ENCODE data around the gene TAS1R2. TPM values are rescaled to one million over a fixed set of nuclear protein-coding genes. Genes with fewer than 3 reads are reported as not detected.

TAS1R2 gene
- total RNA-seq (not detected), polyA plus RNA-seq (ENCODE audit: insufficient read length in 2 of 2) (not detected)
- long read RNA-seq, donor 1: 0 reads
- long read RNA-seq, donor 2: 0 reads
- long read RNA-seq, donor 3: 0 reads
- long read RNA-seq, donor 4: 0 reads

GRCh38 chr1:18859560-18859959 is at the start of gene TAS1R2:
Gene TAS1R2 (minus strand): TSS chr1:18859660. CDS start chr1:18859660, 0 bp downstream.
- Histone ChIP-seq H3K9me3 (ENCODE audit: control insufficient read depth, insufficient read depth, low read length) (no peaks in the 10 kb centered on the region), H3K4me3 (ENCODE audit: low read depth, low read length) (no peak within 1 kb of the TSS), H3K27me3 (ENCODE audit: control insufficient read depth, insufficient read depth, low read length) (no peaks in the 10 kb centered on the region), H3K36me3 (ENCODE audit: control insufficient read depth, insufficient read depth, low read length) (no peaks in the 10 kb centered on the region), H3K4me1 (ENCODE audit: control insufficient read depth, insufficient read depth, low read length) (no peaks in the 10 kb centered on the region), H3K27ac (ENCODE audit: low read depth, low read length) (no peak within 1 kb of the TSS)
- DNase-seq (ENCODE audit: low read depth in 4 of 6, low spot score in 6 of 6): no peak
- 65% methylated on average over 4 of the region's 4 CpGs for WGBS (ENCODE audit: insufficient coverage)

- whole genome bisulfite sequencing (ENCODE audit: insufficient coverage): 63% methylated on average over 21 of the region's 22 CpGs
- Histone ChIP-seq H3K27me3 (ENCODE audit: control insufficient read depth, insufficient read depth, low read length) (no peaks in the 10 kb centered on the region), H3K4me3 (ENCODE audit: low read depth, low read length) (no peak overlapping the region), H3K36me3 (ENCODE audit: control insufficient read depth, insufficient read depth, low read length) (peaks cover 61% of the 10 kb centered on the region), H3K4me1 (ENCODE audit: control insufficient read depth, insufficient read depth, low read length) (peaks cover 23% of the 10 kb centered on the region), H3K27ac (ENCODE audit: low read depth, low read length) (no peak overlapping the region), H3K9me3 (ENCODE audit: control insufficient read depth, insufficient read depth, low read length) (no peaks in the 10 kb centered on the region)
- DNase-seq (ENCODE audit: low read depth in 4 of 6, low spot score in 6 of 6): no peak
Observed at GRCh38 chr1:18907917-18908845, 48.7 kb upstream of the TAS1R2 start.

GRCh38 chr1:18907021-18907916 is 47.8 kb upstream of the TAS1R2 start:
- peak overlapping the region; percentile 29 for H3K27ac ChIP-seq (ENCODE audit: low read depth, low read length)
- no peak overlapping the region for H3K4me3 ChIP-seq (ENCODE audit: low read depth, low read length)
- peak in 2 of 6 donors; percentile 88 to 91 for DNase-seq (ENCODE audit: low read depth in 4 of 6, low spot score in 6 of 6)

GRCh38 chr1:18903291-18903756 is 43.9 kb upstream of the TAS1R2 start:
- 73% methylated on average over 3 of the region's 8 CpGs for WGBS (ENCODE audit: insufficient coverage)
- Histone ChIP-seq H3K4me1 (ENCODE audit: control insufficient read depth, insufficient read depth, low read length) (peaks cover 43% of the 10 kb centered on the region), H3K27ac (ENCODE audit: low read depth, low read length) (peak overlapping the region; percentile 93), H3K9me3 (ENCODE audit: control insufficient read depth, insufficient read depth, low read length) (no peaks in the 10 kb centered on the region), H3K27me3 (ENCODE audit: control insufficient read depth, insufficient read depth, low read length) (no peaks in the 10 kb centered on the region), H3K4me3 (ENCODE audit: low read depth, low read length) (peak overlapping the region; percentile 77), H3K36me3 (ENCODE audit: control insufficient read depth, insufficient read depth, low read length) (peaks cover 28% of the 10 kb centered on the region)
- DNase-seq (ENCODE audit: low read depth in 4 of 6, low spot score in 6 of 6): no peak

More at GRCh38 chr1:18907021-18907916, 47.8 kb upstream of the TAS1R2 start:
- Histone ChIP-seq H3K36me3 (ENCODE audit: control insufficient read depth, insufficient read depth, low read length) (peaks cover 57% of the 10 kb centered on the region), H3K4me1 (ENCODE audit: control insufficient read depth, insufficient read depth, low read length) (peaks cover 23% of the 10 kb centered on the region), H3K9me3 (ENCODE audit: control insufficient read depth, insufficient read depth, low read length) (no peaks in the 10 kb centered on the region), H3K27me3 (ENCODE audit: control insufficient read depth, insufficient read depth, low read length) (no peaks in the 10 kb centered on the region)
- 2% methylated on average over 6 of the region's 16 CpGs for WGBS (ENCODE audit: insufficient coverage)

GRCh38 chr1:18902523-18903290 is 43.2 kb upstream of the TAS1R2 start, which contains the start of gene ALDH4A1:
Gene ALDH4A1 (minus strand): TSS chr1:18902555. CDS start chr1:18902523, 32 bp downstream.
- peak within 1 kb of the TSS; percentile 77 for H3K4me3 ChIP-seq (ENCODE audit: low read depth, low read length)
- no peaks in the 10 kb centered on the region for H3K9me3 ChIP-seq (ENCODE audit: control insufficient read depth, insufficient read depth, low read length)
- no peaks in the 10 kb centered on the region for H3K27me3 ChIP-seq (ENCODE audit: control insufficient read depth, insufficient read depth, low read length)
- WGBS (ENCODE audit: insufficient coverage): under 1% methylated on average over 54 of the region's 55 CpGs
- peak within 1 kb of the TSS; percentile 93 for H3K27ac ChIP-seq (ENCODE audit: low read depth, low read length)
- peak; percentile 95 to 99 (median 97) for DNase-seq (ENCODE audit: low read depth in 4 of 6, low spot score in 6 of 6)
- H3K36me3 ChIP-seq (ENCODE audit: control insufficient read depth, insufficient read depth, low read length): peaks cover 23% of the 10 kb centered on the region
- peaks cover 37% of the 10 kb centered on the region for H3K4me1 ChIP-seq (ENCODE audit: control insufficient read depth, insufficient read depth, low read length)

- 0% methylated on average over 42 of the region's 44 CpGs for WGBS (ENCODE audit: insufficient coverage)
- Histone ChIP-seq H3K9me3 (ENCODE audit: control insufficient read depth, insufficient read depth, low read length) (no peaks in the 10 kb centered on the region), H3K4me1 (ENCODE audit: control insufficient read depth, insufficient read depth, low read length) (peaks cover 30% of the 10 kb centered on the region), H3K27me3 (ENCODE audit: control insufficient read depth, insufficient read depth, low read length) (no peaks in the 10 kb centered on the region), H3K36me3 (ENCODE audit: control insufficient read depth, insufficient read depth, low read length) (peaks cover 25% of the 10 kb centered on the region), H3K4me3 (ENCODE audit: low read depth, low read length) (peak overlapping the region; percentile 77), H3K27ac (ENCODE audit: low read depth, low read length) (peak overlapping the region; percentile 93)
- DNase-seq (ENCODE audit: low read depth in 4 of 6, low spot score in 6 of 6): peak in 2 of 6 donors; percentile 50 to 60
Observed at GRCh38 chr1:18901952-18902522, 42.6 kb upstream of the TAS1R2 start.

GRCh38 chr1:18901147-18901951 is 41.9 kb upstream of the TAS1R2 start:
- Histone ChIP-seq H3K36me3 (ENCODE audit: control insufficient read depth, insufficient read depth, low read length) (peaks cover 24% of the 10 kb centered on the region), H3K4me3 (ENCODE audit: low read depth, low read length) (peak overlapping the region; percentile 77), H3K27ac (ENCODE audit: low read depth, low read length) (no peak overlapping the region), H3K4me1 (ENCODE audit: control insufficient read depth, insufficient read depth, low read length) (peaks cover 28% of the 10 kb centered on the region), H3K9me3 (ENCODE audit: control insufficient read depth, insufficient read depth, low read length) (no peaks in the 10 kb centered on the region), H3K27me3 (ENCODE audit: control insufficient read depth, insufficient read depth, low read length) (no peaks in the 10 kb centered on the region)
- WGBS (ENCODE audit: insufficient coverage): 24% methylated on average over 3 of the region's 9 CpGs
- no peak for DNase-seq (ENCODE audit: low read depth in 4 of 6, low spot score in 6 of 6)

- peak in 2 of 6 donors; percentile 61 for DNase-seq (ENCODE audit: low read depth in 4 of 6, low spot score in 6 of 6)
- Histone ChIP-seq H3K27me3 (ENCODE audit: control insufficient read depth, insufficient read depth, low read length) (no peaks in the 10 kb centered on the region), H3K27ac (ENCODE audit: low read depth, low read length) (no peak overlapping the region), H3K9me3 (ENCODE audit: control insufficient read depth, insufficient read depth, low read length) (no peaks in the 10 kb centered on the region), H3K36me3 (ENCODE audit: control insufficient read depth, insufficient read depth, low read length) (peaks cover 21% of the 10 kb centered on the region), H3K4me1 (ENCODE audit: control insufficient read depth, insufficient read depth, low read length) (peaks cover 28% of the 10 kb centered on the region), H3K4me3 (ENCODE audit: low read depth, low read length) (no peak overlapping the region)
- 32% methylated on average over 6 of the region's 10 CpGs for WGBS (ENCODE audit: insufficient coverage)
Observed at GRCh38 chr1:18900303-18900841, 40.9 kb upstream of the TAS1R2 start.

Measured in spinal cord (tissue), 10 donors.